ENCODE measurements around the gene SESN1.

SESN1 gene

GRCh38 chr6:109058620-109059019 lies 36.0 kb downstream of the SESN1 start:
- no peak for DNase-seq

- DNase-seq, result no peak
Measured at GRCh38 chr6:109056661-109057060, 38.0 kb downstream of the SESN1 start.

GRCh38 chr6:109055771-109056235 lies 38.8 kb downstream of the SESN1 start:
- DNase-seq, result no peak

- no peak for DNase-seq
Measured at GRCh38 chr6:109053336-109053735, 41.3 kb downstream of the SESN1 start.

GRCh38 chr6:109052852-109053251 lies 41.8 kb downstream of the SESN1 start:
- no peak for DNase-seq

GRCh38 chr6:109052018-109052651 lies 42.5 kb downstream of the SESN1 start:
- no peak for DNase-seq

GRCh38 chr6:109051301-109052017 lies 43.2 kb downstream of the SESN1 start:
- no peak for DNase-seq

GRCh38 chr6:109050447-109051102 lies 44.1 kb downstream of the SESN1 start:
- DNase-seq, result no peak

GRCh38 chr6:109050012-109050411 lies 44.6 kb downstream of the SESN1 start:
- no peak for DNase-seq

GRCh38 chr6:109048670-109049415 lies 45.8 kb downstream of the SESN1 start:
- DNase-seq, result no peak

- no peak for DNase-seq
Measured at GRCh38 chr6:109048176-109048575, 46.5 kb downstream of the SESN1 start.

GRCh38 chr6:109045493-109045892 lies 49.2 kb downstream of the SESN1 start:
- no peak for DNase-seq

- no peak for DNase-seq
Measured at GRCh38 chr6:109039795-109040194, 54.9 kb downstream of the SESN1 start.

GRCh38 chr6:109038837-109039398 lies 55.7 kb downstream of the SESN1 start:
- DNase-seq, result no peak

- DNase-seq, result no peak
Measured at GRCh38 chr6:109036574-109037294, 57.9 kb downstream of the SESN1 start.

GRCh38 chr6:109034526-109034925 lies 60.1 kb downstream of the SESN1 start:
- DNase-seq, result no peak

GRCh38 chr6:109033655-109034054 lies 61.0 kb downstream of the SESN1 start:
- DNase-seq, result no peak

GRCh38 chr6:109031416-109031815 lies 63.2 kb downstream of the SESN1 start:
- DNase-seq, result no peak

- no peak for DNase-seq
Measured at GRCh38 chr6:109029313-109029712, 65.3 kb downstream of the SESN1 start.

GRCh38 chr6:109028439-109028838 lies 66.2 kb downstream of the SESN1 start:
- DNase-seq, result no peak

GRCh38 chr6:109027964-109028363 lies 66.7 kb downstream of the SESN1 start:
- DNase-seq, result no peak

GRCh38 chr6:109025639-109026038 lies 69.0 kb downstream of the SESN1 start:
- DNase-seq, result no peak

Data from SHP77 treated with DMSO at 0.1 percent for 48 hours (cell line).